ENCODE data around the gene AMY2B. TPM values are rescaled to one million over a fixed set of nuclear protein-coding genes. Genes with fewer than 3 reads are reported as not detected.
"Not testable (repeated sequence)": the region's sequence is repeated elsewhere in the genome, so short reads cannot be mapped to it uniquely, and the experiment has no call there.

The AMY2B gene
- total and polyA plus RNA-seq, 2 of the 8 experiments (the other 6 are each of a cell fraction or from before 2014, with no cell fraction given), result 2.0 to 2.1 TPM

GRCh38 chr1:103602740-103603139, 31.4 kb downstream of the AMY2B start:
- FAIRE-seq, result peak; percentile 39
- H2AFZ ChIP-seq (ENCODE audit: low read length); H4K8ac ChIP-seq (ENCODE audit: extremely low read depth, insufficient read depth, low read length); H2BK120ac ChIP-seq (replicated peaks; ENCODE audit: low read depth, low read length); H3K79me2 ChIP-seq (ENCODE audit: control insufficient read depth in 1 of 2, insufficient read depth in 2 of 2, low read length in 2 of 2); H2BK12ac ChIP-seq (ENCODE audit: low read depth, low read length); H3K23me2 ChIP-seq (ENCODE audit: low read depth, low read length); H2BK5ac ChIP-seq (ENCODE audit: low read depth, low read length); CTCF ChIA-PET (ENCODE audit: partially characterized antibody); H2AK5ac ChIP-seq (ENCODE audit: low read depth, low read length); H3K4me1 ChIP-seq (replicated peaks in 1 of 4; ENCODE audit: control insufficient read depth in 3 of 4, insufficient read depth in 4 of 4, low read length in 3 of 4); H3K14ac ChIP-seq (ENCODE audit: insufficient read length); H3K79me1 ChIP-seq (ENCODE audit: low read depth, low read length); H3K23ac ChIP-seq (ENCODE audit: insufficient read length); H3K18ac ChIP-seq (ENCODE audit: extremely low read depth, low read length); H4K91ac ChIP-seq (replicated peaks; ENCODE audit: insufficient read length, low read length); H3K4me3 ChIP-seq (ENCODE audit: extremely low read depth in 1 of 4, insufficient read depth in 2 of 4, low read depth in 3 of 4, low read length in 4 of 4); H3K9ac ChIP-seq (replicated peaks in 1 of 4; ENCODE audit: extremely low read depth in 1 of 4, low read depth in 3 of 4, low read length in 3 of 4); H3K4ac ChIP-seq (replicated peaks; ENCODE audit: insufficient read length, low read depth, low read length); H2BK20ac ChIP-seq (ENCODE audit: low read length); H2BK15ac ChIP-seq (ENCODE audit: low read length); H3K36me3 ChIP-seq (ENCODE audit: control insufficient read depth in 2 of 4, insufficient read depth in 4 of 4, low read length in 3 of 4); H3K27ac ChIP-seq (ENCODE audit: low read depth, low read length); DNase-seq (ENCODE audit: low read depth in 1 of 2, low spot score in 2 of 2); H4K20me1 ChIP-seq (replicated peaks in 1 of 2; ENCODE audit: control insufficient read depth in 1 of 2, insufficient read depth in 2 of 2, low read length in 2 of 2); H3K9me3 ChIP-seq (ENCODE audit: insufficient read depth in 2 of 2, low read depth in 1 of 2, low read length in 1 of 2); H3K4me2 ChIP-seq (ENCODE audit: insufficient read depth in 1 of 2, low read depth in 2 of 2, low read length in 2 of 2); H4K5ac ChIP-seq (ENCODE audit: insufficient read length, low read depth, low read length); POLR2A ChIA-PET (ENCODE audit: partially characterized antibody); H3K27me3 ChIP-seq (replicated peaks in 1 of 4; ENCODE audit: control insufficient read depth in 3 of 4, extremely low read depth in 1 of 4, insufficient read depth in 3 of 4, low read length in 3 of 4); H3K56ac ChIP-seq (replicated peaks; ENCODE audit: insufficient read length, low read depth, low read length): not testable (repeated sequence)
- WGBS, 2 experiments (ENCODE audit: extremely low coverage in 1 of 2, insufficient coverage in 1 of 2, insufficient read length in 1 of 2, insufficient replicate concordance in 2 of 2, low coverage in 1 of 2, low lambda C conversion rate in 2 of 2, missing lambda C conversion rate in 1 of 2), result no CpG with 5 or more reads among the region's 3 CpGs
